WERI-Rb-1 (cell line): ENCODE results near the gene CRP.
"Not testable (repeated sequence)": the region's sequence is repeated elsewhere in the genome, so short reads cannot be mapped to it uniquely, and the experiment has no call there.

Experiments used
- DNase-seq: peaks from one replicate; pipeline ENCODE4 v3.0.0-alpha.2; 2020
- H3K27ac ChIP-seq: fragments of 250-450 bp; sonication (Bioruptor Pico); 2 replicates; pipeline ENCODE4 v1.5.1; 2020; ENCODE audit warnings: mild to moderate bottlenecking, moderate library complexity
- H3K27me3 ChIP-seq: fragments of 250-450 bp; sonication (Bioruptor Pico); 2 replicates; pipeline ENCODE4 v1.5.1; 2021; ENCODE audit warnings: mild to moderate bottlenecking, low read depth, moderate library complexity; ENCODE audit not compliant: insufficient read depth, severe bottlenecking
- H3K36me3 ChIP-seq: fragments of 250-450 bp; sonication (Bioruptor Pico); 2 replicates; pipeline ENCODE4 v1.5.1; 2020; ENCODE audit warnings: mild to moderate bottlenecking, moderate library complexity
- H3K4me3 ChIP-seq: 2 replicates; pipeline ENCODE4 v1.5.1; 2011; ENCODE audit warnings: low read depth, mild to moderate bottlenecking, control low read depth, low read length
- H3K9me3 ChIP-seq: fragments of 250-450 bp; sonication (Bioruptor Pico); 2 replicates; pipeline ENCODE4 v1.5.1; 2021; ENCODE audit warnings: mild to moderate bottlenecking, moderate library complexity; ENCODE audit not compliant: severe bottlenecking
- CTCF ChIP-seq: IDR thresholded peaks from 2 replicates; pipeline ENCODE4 v1.5.1; 2011; ENCODE audit warnings: low read depth, mild to moderate bottlenecking, control low read depth, inconsistent platforms, low read length

CRP gene

GRCh38 chr1:159687511-159687910, 26.9 kb downstream of the CRP start:
- TF ChIP-seq CTCF: no peak
- H3K9me3 ChIP-seq: no peaks in the 10 kb centered on the region
- no peak for DNase-seq
- no peaks in the 10 kb centered on the region for H3K36me3 ChIP-seq
- H3K4me3 ChIP-seq: no peak overlapping the region
- H3K27ac ChIP-seq: no peak overlapping the region
- H3K27me3 ChIP-seq: peaks cover 90% of the 10 kb centered on the region

GRCh38 chr1:159686599-159687299, 27.6 kb downstream of the CRP start:
- Histone ChIP-seq H3K27me3 (peaks cover 89% of the 10 kb centered on the region), H3K4me3 (no peak overlapping the region), H3K9me3 (no peaks in the 10 kb centered on the region), H3K27ac (no peak overlapping the region), H3K36me3 (no peaks in the 10 kb centered on the region)
- DNase-seq: no peak
- no peak for TF ChIP-seq CTCF

GRCh38 chr1:159678939-159679338, 35.5 kb downstream of the CRP start:
- Histone ChIP-seq H3K36me3 (no peaks in the 10 kb centered on the region), H3K27ac (no peak overlapping the region), H3K4me3 (no peak overlapping the region), H3K27me3 (peaks cover 79% of the 10 kb centered on the region), H3K9me3 (peaks cover 5% of the 10 kb centered on the region)
- TF ChIP-seq CTCF: no peak
- DNase-seq: no peak

GRCh38 chr1:159675046-159675445, 39.3 kb downstream of the CRP start:
- Histone ChIP-seq H3K27me3 (peaks cover 70% of the 10 kb centered on the region), H3K9me3 (no peaks in the 10 kb centered on the region)

GRCh38 chr1:159672390-159672789, 42.0 kb downstream of the CRP start:
- not testable (repeated sequence) for H3K4me3 ChIP-seq, DNase-seq, H3K36me3 ChIP-seq, H3K27ac ChIP-seq, H3K9me3 ChIP-seq
- H3K27me3 ChIP-seq: peaks cover 83% of the 10 kb centered on the region

More at GRCh38 chr1:159675046-159675445, 39.3 kb downstream of the CRP start:
- TF ChIP-seq CTCF: no peak
- no peak overlapping the region for H3K4me3 ChIP-seq
- H3K36me3 ChIP-seq: no peaks in the 10 kb centered on the region
- DNase-seq: no peak
- H3K27ac ChIP-seq: no peak overlapping the region

- TF ChIP-seq CTCF: no peak
- H3K4me3 ChIP-seq: no peak overlapping the region
- H3K9me3 ChIP-seq: no peaks in the 10 kb centered on the region
- DNase-seq: no peak
- H3K27ac ChIP-seq: no peak overlapping the region
- no peaks in the 10 kb centered on the region for H3K36me3 ChIP-seq
- H3K27me3 ChIP-seq: peaks cover 83% of the 10 kb centered on the region
These were observed 45.1 kb downstream of the CRP start for GRCh38 chr1:159669338-159669737.
